ENCODE data around the gene NR4A1. TPM values are rescaled to one million over a fixed set of nuclear protein-coding genes. Genes with fewer than 3 reads are reported as not detected.

The NR4A1 gene
- total and polyA plus RNA-seq, 7 donors, result 31.2 to 276 (median 65.9) TPM

DNA sequence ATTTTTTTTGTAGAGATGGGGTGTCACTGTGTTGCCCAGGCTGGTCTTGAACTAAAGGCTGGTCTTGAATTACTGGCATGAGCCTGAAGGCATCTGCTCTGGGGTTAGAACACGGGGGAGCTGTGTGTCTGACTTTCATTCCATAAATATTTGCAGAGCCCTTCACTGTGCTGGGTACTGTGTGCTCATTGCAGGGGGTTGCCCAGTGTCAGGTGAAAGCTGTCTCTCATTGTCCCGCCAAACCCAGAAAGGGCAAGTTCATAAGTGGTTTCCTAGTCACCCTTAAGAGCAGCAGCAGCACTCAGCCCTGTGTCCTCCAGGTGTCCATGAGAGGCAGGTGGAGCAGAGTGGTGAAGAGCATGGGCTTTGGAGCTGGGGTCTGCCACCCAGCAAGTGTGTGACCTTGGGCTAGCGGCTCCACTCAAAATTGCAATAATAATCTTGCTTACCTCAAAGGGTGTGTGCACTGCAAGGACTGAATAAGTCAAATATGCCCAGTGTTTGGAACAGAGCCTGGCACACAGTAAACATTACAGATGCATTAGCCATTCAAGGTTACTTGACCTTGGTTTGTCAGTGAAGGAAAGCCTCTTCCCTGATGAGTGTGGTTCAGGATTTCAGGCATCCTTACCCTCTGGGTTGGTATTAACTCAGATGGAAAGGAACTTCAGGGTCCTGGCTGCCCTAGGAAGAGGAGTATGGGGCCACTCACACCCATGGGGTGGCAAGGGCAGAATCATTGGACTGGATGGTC is 23.9 kb downstream of the NR4A1 start:
- Histone ChIP-seq H3K9me3 (no peaks in the 10 kb centered on the region), H3K4me1 (peaks cover 0 to 28% (median 15%) of the 10 kb centered on the region in 4 donors), H3K4me3 (no peak overlapping the region), H3K27ac (peak overlapping the region in 1 of 4 donors; percentile 23), H3K36me3 (peaks cover 0 to 55% (median 29%) of the 10 kb centered on the region in 4 donors), H3K27me3 (no peaks in the 10 kb centered on the region)
- intact Hi-C loops (cut with DNase I), result no loop called here
- TF ChIP-seq POLR2A (IDR thresholded peaks at IDR 0.05), result no peak
- TF ChIP-seq POLR2AphosphoS5 (IDR thresholded peaks at IDR 0.05), result no peak
- no peak for TF ChIP-seq EP300 (IDR thresholded peaks at IDR 0.05)
- no peak for TF ChIP-seq CTCF (IDR thresholded peaks at IDR 0.05)
- WGBS, 2 donors, result 84 to 92% methylated on average over 3 of the region's 3 CpGs
- DNase-seq, result no peak

GRCh38 chr12:52076811-52077210 is 25.6 kb downstream of the NR4A1 start:
- no peak for DNase-seq
- peaks cover 0 to 55% (median 29%) of the 10 kb centered on the region in 4 donors for H3K36me3 ChIP-seq
- 96% methylated on average over 16 of the region's 16 CpGs for WGBS, 2 donors

DNA sequence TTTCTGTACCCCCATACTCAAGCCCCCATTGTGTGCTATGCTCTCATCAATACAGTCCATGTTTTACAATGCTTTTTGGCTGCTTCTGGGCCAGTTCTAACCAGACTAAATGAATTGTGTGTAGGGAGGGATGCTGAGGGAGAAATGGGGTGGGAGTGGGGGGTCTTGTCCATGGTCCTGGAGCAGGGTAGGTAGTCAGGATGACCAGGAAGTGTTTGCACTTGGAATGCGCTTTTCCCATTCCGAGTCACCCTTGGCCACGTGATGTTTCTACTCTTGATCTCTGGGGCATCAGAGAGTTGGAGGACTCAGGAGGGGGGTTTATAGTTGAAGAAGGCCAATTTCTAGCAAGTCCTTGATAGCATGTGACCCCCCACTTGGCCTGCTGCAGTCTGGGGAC is 27.0 kb downstream of the NR4A1 start:
- H3K4me3 ChIP-seq, result no peak overlapping the region
- no peak overlapping the region for H3K27ac ChIP-seq
- no peaks in the 10 kb centered on the region for H3K9me3 ChIP-seq
- 90 to 92% methylated on average over 3 of the region's 3 CpGs for WGBS, 2 donors
- no peak for DNase-seq
- peaks cover 0 to 30% (median 6%) of the 10 kb centered on the region in 4 donors for H3K4me1 ChIP-seq
- TF ChIP-seq POLR2AphosphoS5 (IDR thresholded peaks at IDR 0.05) (no peak), EP300 (IDR thresholded peaks at IDR 0.05) (no peak), CTCF (IDR thresholded peaks at IDR 0.05) (no peak), POLR2A (IDR thresholded peaks at IDR 0.05) (no peak)
- H3K27me3 ChIP-seq, result no peaks in the 10 kb centered on the region
- peaks cover 0 to 51% (median 29%) of the 10 kb centered on the region in 4 donors for H3K36me3 ChIP-seq
- intact Hi-C loops (cut with DNase I), result loop anchor here (1.0 kb wide), 1 partner anchor 73 kb away; no protein-coding TSS in a partner anchor

More at GRCh38 chr12:52076811-52077210, 25.6 kb downstream of the NR4A1 start:
- Histone ChIP-seq H3K4me3 (no peak overlapping the region), H3K27ac (no peak overlapping the region), H3K27me3 (no peaks in the 10 kb centered on the region), H3K9me3 (no peaks in the 10 kb centered on the region), H3K4me1 (peaks cover 0 to 22% (median 0%) of the 10 kb centered on the region in 4 donors)
- intact Hi-C loops (cut with DNase I), result no loop called here
- TF ChIP-seq POLR2A (IDR thresholded peaks at IDR 0.05) (no peak), POLR2AphosphoS5 (IDR thresholded peaks at IDR 0.05) (no peak), CTCF (IDR thresholded peaks at IDR 0.05) (no peak), EP300 (IDR thresholded peaks at IDR 0.05) (no peak)

DNA sequence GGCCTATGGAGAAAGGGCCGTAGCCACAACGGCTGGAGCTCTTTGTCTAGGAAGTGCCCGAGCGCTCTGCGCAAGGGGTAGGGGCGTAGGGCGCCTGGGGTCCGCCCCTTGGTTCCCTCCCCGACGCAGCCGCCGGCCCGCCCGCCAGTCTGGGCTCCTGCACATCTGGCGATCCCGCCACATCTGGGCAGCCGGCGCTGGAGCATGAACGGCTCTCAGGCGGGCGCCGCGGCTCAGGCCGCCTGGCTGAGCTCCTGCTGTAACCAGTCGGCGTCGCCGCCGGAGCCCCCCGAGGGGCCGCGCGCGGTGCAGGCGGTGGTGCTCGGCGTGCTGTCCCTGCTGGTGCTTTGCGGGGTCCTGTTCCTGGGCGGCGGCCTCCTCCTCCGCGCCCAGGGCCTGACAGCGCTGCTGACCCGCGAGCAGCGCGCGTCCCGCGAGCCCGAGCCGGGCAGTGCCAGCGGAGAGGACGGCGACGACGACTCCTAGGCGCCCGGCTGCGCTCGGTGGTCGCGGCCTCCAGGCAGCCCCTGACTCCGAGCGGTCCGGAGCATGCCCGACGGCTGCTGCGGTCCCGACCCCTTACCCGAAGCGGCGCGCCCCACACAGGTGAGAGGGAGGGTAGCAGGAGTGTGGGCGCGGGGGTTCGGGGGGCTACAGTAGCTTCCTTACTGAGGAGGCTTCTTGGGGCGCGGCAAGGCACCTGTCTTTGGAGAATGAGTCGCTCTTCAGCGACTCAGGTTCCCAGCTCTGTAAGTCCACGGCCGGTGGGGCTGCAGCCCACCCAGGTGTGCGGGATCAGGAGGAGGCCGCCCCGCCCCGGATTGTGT is 28.5 kb downstream of the NR4A1 start, which contains the start of gene SMIM41:
SMIM41 (plus strand) TSS at position 129 of the 827 bp plus-strand sequence; CDS start at position 205, 76 bp downstream.
- no peaks in the 10 kb centered on the region for H3K27me3 ChIP-seq
- WGBS, 2 donors, result 77 to 84% methylated on average over 87 of the region's 87 CpGs
- DNase-seq, result no peak
- intact Hi-C loops (cut with DNase I), result no loop called here
- H3K9me3 ChIP-seq, result no peaks in the 10 kb centered on the region
- TF ChIP-seq POLR2A (IDR thresholded peaks at IDR 0.05), result no peak
- TF ChIP-seq CTCF (IDR thresholded peaks at IDR 0.05), result no peak
- TF ChIP-seq EP300 (IDR thresholded peaks at IDR 0.05), result no peak
- TF ChIP-seq POLR2AphosphoS5 (IDR thresholded peaks at IDR 0.05), result peak in 1 of 4 donors; percentile 41
- H3K4me3 ChIP-seq, result peak within 1 kb of the TSS in 3 of 4 donors; percentile 11 to 29 (median 17)
- peaks cover 0 to 36% (median 16%) of the 10 kb centered on the region in 4 donors for H3K36me3 ChIP-seq
- H3K4me1 ChIP-seq, result peaks cover 0 to 27% (median 7%) of the 10 kb centered on the region in 4 donors
- peak within 1 kb of the TSS; percentile 54 to 79 (median 62) for H3K27ac ChIP-seq
